ENCODE data around the gene GPR37.

DNA sequence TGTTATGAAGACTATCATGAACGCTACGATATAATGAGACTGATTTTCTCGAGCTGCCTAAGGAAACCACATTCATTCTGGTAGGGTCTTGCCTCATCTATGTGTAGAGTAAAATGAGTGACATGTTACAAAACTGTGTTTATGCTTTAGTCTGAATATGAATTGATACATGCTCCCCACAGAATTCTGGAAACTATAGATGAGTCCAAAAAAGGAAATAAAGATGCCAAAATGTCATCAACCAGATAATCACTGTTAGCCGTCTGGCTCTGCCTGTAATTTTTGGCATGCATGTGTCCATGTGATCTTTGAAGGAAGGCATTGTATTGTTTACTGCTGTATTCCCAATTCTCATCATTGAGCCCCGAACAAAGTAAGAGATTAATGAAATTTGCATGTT, 42.6 kb upstream of the GPR37 start:
- TF ChIP-seq CTCF (IDR thresholded peaks at IDR 0.05) (no peak), POLR2A (IDR thresholded peaks at IDR 0.05) (no peak)
